ENCODE results near the gene GPHB5. TPM values are rescaled to one million over a fixed set of nuclear protein-coding genes. Genes with fewer than 3 reads are reported as not detected.
"Not testable (repeated sequence)": the region's sequence is repeated elsewhere in the genome, so short reads cannot be mapped to it uniquely, and the experiment has no call there.

The GPHB5 gene
- total RNA-seq, 1 donor from 2014 or later, result not detected

DNA sequence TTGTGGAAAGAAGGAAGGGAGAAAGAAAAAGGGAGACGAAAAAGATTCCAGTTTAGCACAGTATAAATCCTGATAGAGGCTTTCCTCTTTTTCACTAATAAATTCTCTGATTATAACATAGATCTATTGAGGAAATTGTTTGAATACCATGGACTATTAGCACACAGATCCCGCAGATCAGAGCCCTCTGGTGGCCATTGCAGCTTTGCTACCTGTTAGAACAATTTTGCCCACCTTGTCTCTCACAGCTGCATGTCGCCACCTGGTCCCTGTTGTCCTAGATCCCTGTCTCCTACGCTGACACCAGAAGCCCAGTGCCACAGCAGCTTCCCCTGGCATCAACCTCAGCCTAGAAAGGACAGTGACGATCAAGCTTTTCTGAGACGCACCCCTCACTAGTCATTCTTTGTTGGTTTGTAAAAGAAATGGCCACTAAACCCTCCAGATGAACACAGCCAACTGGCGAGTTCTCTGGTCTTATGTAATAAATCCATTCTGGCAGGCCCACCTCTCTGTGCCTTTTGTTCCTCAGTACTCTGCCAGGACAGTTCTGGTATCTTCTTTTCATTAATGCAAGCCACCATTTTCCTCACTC is 9.9 kb downstream of the GPHB5 start:
- Mint-ChIP-seq H3K36me3 (ENCODE audit: low read depth) (no peaks in the 10 kb centered on the region), H3K4me1 (ENCODE audit: low read depth) (no peaks in the 10 kb centered on the region), H3K27me3 (ENCODE audit: low read depth) (peaks cover 1% of the 10 kb centered on the region), H3K4me3 (ENCODE audit: low read depth) (no peak overlapping the region), H3K27ac (no peak overlapping the region), H3K9me3 (no peaks in the 10 kb centered on the region)
- intact Hi-C loops (cut with micrococcal nuclease), result no loop called here
- DNase-seq (ENCODE audit: low spot score), result no peak

DNA sequence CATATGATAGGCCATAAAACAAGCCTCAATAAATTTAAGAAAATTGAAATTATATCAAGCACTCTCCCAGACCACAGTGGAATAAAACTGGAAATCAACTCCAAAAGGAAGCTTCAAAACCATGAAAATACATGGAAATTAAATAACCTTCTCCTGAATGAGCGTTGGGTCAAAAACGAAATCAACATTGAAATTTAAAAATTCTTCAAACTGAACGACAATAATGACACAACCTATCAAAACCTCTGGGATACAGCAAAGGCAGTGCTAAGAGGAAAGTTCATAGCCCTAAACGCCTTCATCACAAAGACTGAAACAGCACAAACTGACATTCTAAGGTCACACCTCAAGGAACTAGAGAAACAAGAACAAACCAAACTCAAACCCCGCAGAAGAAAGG is 14.3 kb downstream of the GPHB5 start:
- H3K27me3 Mint-ChIP-seq (ENCODE audit: low read depth); H3K4me1 Mint-ChIP-seq (ENCODE audit: low read depth); intact Hi-C loops (cut with micrococcal nuclease); H3K27ac Mint-ChIP-seq; H3K36me3 Mint-ChIP-seq (ENCODE audit: low read depth); DNase-seq (ENCODE audit: low spot score); H3K4me3 Mint-ChIP-seq (ENCODE audit: low read depth); H3K9me3 Mint-ChIP-seq: not testable (repeated sequence)

DNA sequence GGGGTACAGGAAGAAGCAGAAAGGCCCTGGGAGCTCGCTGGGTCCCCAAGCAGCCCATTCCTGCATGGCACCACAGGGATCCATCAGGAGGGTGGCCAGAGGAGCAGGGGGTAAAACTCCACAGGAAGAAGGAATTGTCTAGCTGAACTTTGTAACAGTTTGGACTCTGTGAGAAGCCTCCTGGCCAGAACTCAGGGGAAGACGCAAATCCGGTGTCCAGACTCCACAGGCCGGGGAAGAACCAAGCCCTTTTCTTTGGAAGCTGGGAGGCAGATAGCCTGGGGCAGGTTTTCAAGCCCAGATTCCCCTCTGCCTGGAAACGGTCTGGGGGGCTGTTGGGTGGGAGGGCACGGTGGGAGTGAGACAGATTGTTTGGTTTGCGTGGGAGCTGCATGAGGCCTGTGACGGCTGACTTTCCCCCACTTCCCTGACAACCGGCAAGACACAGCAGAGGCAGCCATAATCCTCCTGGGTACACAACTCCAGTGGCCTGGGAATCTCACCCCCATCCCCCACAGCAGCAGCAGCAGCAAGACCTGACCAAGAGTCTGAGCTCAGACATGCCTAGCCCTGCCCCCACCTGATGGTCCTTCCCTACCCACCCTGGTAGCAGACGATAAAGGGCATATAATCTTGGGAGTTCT is 16.7 kb downstream of the GPHB5 start:
- Mint-ChIP-seq H3K36me3 (ENCODE audit: low read depth) (no peaks in the 10 kb centered on the region), H3K4me3 (ENCODE audit: low read depth) (no peak overlapping the region), H3K4me1 (ENCODE audit: low read depth) (no peaks in the 10 kb centered on the region), H3K9me3 (no peaks in the 10 kb centered on the region), H3K27me3 (ENCODE audit: low read depth) (peaks cover 2% of the 10 kb centered on the region), H3K27ac (no peak overlapping the region)
- DNase-seq (ENCODE audit: low spot score), result no peak
- intact Hi-C loops (cut with micrococcal nuclease), result no loop called here

DNA sequence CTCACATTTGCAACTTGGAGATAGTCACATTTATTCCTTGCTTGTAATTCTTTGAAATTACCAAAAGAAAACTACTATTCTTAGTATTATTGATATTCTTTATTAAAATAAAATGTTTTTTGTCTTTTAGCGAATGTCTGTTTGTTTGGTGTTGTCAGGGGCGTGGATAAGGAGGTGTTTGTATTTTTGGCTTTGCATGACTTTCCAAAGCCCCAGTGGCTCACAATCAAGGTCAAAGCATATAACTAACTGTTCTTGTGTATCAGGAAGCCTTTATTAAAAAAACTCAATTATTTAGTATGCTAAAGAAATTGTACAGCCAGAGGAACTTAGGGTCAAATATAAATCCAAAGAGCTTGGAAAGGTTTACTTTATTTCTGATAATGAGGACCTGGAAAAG is 17.9 kb downstream of the GPHB5 start:
- Mint-ChIP-seq H3K27me3 (ENCODE audit: low read depth) (peaks cover 4% of the 10 kb centered on the region), H3K27ac (no peak overlapping the region), H3K36me3 (ENCODE audit: low read depth) (no peaks in the 10 kb centered on the region), H3K9me3 (no peaks in the 10 kb centered on the region), H3K4me3 (ENCODE audit: low read depth) (no peak overlapping the region), H3K4me1 (ENCODE audit: low read depth) (peaks cover 3% of the 10 kb centered on the region)
- no peak for DNase-seq (ENCODE audit: low spot score)
- intact Hi-C loops (cut with micrococcal nuclease), result no loop called here

DNA sequence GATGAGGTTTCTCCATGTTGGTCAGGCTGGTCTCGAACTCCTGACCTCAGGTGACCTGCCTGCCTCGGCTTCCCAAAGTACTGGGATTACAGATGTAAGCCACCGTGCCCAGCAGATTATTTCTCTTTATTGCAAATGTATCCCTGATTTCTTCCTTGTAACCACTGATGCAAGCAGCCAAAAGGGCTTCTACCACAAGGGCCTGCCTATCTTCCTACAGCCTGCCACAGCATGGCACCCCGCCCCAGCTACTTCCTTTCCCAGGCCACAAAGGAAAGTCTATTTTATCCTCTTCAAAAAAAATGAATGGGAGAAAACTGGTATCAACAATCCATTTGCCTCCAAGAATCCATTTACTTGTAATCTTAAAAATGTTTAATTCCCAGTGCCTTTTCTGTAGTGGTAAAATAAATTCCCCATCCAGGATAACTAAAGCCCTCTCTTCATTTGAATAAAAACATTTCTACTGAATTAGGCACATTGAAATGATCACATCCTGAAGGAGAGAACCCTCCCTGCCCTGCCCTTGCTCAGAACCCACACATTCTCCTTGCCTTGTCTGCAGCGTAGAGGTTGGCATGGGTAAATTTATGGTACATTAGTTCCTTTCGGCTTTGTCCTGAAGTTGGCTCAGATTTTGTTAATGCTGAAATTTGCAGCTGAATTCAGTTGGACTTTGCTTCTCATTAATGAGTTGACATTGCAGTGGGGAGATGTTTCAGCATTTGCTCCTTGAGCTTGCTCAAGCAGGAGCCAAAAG is 19.2 kb downstream of the GPHB5 start:
- DNase-seq (ENCODE audit: low spot score), result no peak
- intact Hi-C loops (cut with micrococcal nuclease), result no loop called here
- Mint-ChIP-seq H3K36me3 (ENCODE audit: low read depth) (no peaks in the 10 kb centered on the region), H3K9me3 (no peaks in the 10 kb centered on the region), H3K4me3 (ENCODE audit: low read depth) (no peak overlapping the region), H3K27ac (no peak overlapping the region), H3K27me3 (ENCODE audit: low read depth) (peaks cover 4% of the 10 kb centered on the region), H3K4me1 (ENCODE audit: low read depth) (peaks cover 5% of the 10 kb centered on the region)

DNA sequence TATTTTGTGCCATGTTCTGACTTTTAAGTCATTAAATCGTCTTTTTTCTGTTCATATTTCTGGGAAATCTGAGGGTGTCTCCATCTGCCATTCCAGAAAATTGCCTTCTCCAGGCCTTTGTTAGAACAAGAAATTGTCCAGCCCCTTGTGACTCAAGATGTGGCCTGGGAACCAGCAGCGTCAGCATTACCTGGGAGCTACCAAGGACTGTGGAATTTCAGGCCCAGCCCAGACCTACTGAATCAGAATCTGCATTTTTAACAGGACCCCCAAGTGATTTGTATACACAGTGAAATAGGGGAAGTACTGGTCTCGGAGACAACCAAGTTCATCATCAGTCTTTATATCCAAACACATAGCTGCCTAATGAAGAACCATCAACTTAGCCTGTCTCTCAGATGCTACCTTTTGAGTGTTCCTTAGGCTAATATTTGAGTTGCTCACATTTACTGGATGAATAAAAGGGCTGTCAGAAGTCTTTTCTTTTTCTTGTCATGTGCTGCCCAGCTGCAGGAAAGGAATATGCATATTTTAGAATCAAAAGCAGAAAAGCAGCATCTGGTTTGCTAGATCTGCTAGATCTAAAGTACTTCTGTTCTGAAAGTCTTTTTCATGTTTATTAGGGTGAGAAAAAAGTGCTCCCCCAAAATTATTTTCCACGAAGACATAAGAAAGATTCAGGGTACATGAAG is 21.2 kb downstream of the GPHB5 start:
- intact Hi-C loops (cut with micrococcal nuclease), result no loop called here
- Mint-ChIP-seq H3K36me3 (ENCODE audit: low read depth) (no peaks in the 10 kb centered on the region), H3K4me3 (ENCODE audit: low read depth) (no peak overlapping the region)

DNA sequence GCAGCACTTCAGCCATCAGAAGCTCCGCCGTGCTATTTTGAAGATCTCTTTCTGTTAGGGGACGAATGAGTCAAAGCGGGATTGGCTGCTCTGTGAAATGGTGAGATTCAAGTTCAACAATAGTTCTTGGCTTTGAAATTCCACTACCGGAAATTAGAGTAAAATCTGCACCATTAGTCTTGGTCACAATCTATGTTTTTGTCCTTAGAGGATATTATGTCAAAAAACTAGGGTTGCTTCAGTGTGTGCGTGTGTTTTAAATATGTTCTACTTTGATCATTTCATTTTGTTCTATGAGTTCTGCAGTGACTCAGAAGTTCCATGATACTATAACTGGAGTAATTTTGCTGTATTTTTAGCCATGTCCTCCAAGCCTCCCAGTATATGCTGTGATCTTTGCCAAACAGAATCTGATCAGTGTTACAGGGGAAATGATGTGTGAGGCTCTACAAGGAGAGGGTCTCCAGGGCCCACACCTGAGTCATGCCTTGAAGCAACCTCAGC is 22.6 kb downstream of the GPHB5 start:
- H3K9me3 Mint-ChIP-seq, result no peaks in the 10 kb centered on the region
- intact Hi-C loops (cut with micrococcal nuclease), result no loop called here
- peaks cover 5% of the 10 kb centered on the region for H3K4me1 Mint-ChIP-seq (ENCODE audit: low read depth)
- H3K27ac Mint-ChIP-seq, result no peak overlapping the region
- H3K27me3 Mint-ChIP-seq (ENCODE audit: low read depth), result peaks cover 5% of the 10 kb centered on the region
- no peaks in the 10 kb centered on the region for H3K36me3 Mint-ChIP-seq (ENCODE audit: low read depth)
- no peak overlapping the region for H3K4me3 Mint-ChIP-seq (ENCODE audit: low read depth)
- DNase-seq (ENCODE audit: low spot score), result no peak

More for the DNA sequence above, 21.2 kb downstream of the GPHB5 start:
- Mint-ChIP-seq H3K9me3 (no peaks in the 10 kb centered on the region), H3K27ac (no peak overlapping the region), H3K27me3 (ENCODE audit: low read depth) (peaks cover 2% of the 10 kb centered on the region), H3K4me1 (ENCODE audit: low read depth) (peaks cover 5% of the 10 kb centered on the region)
- DNase-seq (ENCODE audit: low spot score), result no peak

DNA sequence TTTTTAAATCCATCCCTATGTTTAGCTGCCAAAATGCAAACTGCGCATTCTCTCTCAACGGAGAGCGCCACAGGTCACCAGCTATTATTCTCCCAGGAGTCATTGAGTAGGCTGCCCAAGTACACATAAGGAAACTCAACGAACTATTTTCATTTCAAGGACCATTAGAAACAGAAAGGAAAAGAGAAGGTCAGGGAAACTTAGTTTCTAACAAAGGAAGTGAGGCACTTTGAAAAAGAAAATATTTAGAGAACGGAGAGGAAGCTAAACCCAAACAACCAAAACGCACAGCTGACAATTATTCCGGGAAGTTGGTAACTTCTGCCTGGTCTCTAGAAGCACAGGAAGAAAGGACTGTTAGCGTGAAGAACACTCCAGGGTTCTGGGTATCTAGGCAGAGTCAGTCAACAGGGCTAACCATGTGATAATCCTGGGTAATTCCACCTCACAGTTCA is 23.5 kb downstream of the GPHB5 start:
- no peaks in the 10 kb centered on the region for H3K36me3 Mint-ChIP-seq (ENCODE audit: low read depth)
- H3K9me3 Mint-ChIP-seq, result no peaks in the 10 kb centered on the region
- peaks cover 5% of the 10 kb centered on the region for H3K4me1 Mint-ChIP-seq (ENCODE audit: low read depth)
- no peak overlapping the region for H3K27ac Mint-ChIP-seq
- H3K27me3 Mint-ChIP-seq (ENCODE audit: low read depth), result peaks cover 5% of the 10 kb centered on the region
- no peak for DNase-seq (ENCODE audit: low spot score)
- H3K4me3 Mint-ChIP-seq (ENCODE audit: low read depth), result no peak overlapping the region
- intact Hi-C loops (cut with micrococcal nuclease), result no loop called here

DNA sequence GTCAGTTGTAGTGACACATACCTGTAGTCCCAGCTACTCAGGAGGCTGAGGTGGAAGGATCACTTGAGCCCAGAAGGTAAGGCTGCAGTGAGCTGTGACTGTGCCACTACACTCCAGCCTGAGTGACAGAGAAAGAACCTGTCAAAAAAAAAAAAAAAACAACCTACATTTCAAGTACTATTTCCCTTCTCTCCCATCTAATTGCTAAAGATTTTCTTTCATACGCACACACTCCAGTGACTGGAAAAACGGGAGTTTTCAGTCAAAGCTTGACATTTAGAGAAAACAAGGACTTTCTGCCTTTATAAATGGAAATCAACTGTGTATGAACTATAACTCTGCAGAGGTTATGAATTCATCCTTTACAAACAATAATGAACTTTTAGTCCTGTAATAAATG is 25.9 kb downstream of the GPHB5 start:
- no peaks in the 10 kb centered on the region for H3K9me3 Mint-ChIP-seq
- H3K4me1 Mint-ChIP-seq (ENCODE audit: low read depth), result peaks cover 5% of the 10 kb centered on the region
- peaks cover 5% of the 10 kb centered on the region for H3K27me3 Mint-ChIP-seq (ENCODE audit: low read depth)
- H3K27ac Mint-ChIP-seq, result no peak overlapping the region
- no peak overlapping the region for H3K4me3 Mint-ChIP-seq (ENCODE audit: low read depth)
- intact Hi-C loops (cut with micrococcal nuclease), result no loop called here
- DNase-seq (ENCODE audit: low spot score), result no peak
- H3K36me3 Mint-ChIP-seq (ENCODE audit: low read depth), result no peaks in the 10 kb centered on the region

DNA sequence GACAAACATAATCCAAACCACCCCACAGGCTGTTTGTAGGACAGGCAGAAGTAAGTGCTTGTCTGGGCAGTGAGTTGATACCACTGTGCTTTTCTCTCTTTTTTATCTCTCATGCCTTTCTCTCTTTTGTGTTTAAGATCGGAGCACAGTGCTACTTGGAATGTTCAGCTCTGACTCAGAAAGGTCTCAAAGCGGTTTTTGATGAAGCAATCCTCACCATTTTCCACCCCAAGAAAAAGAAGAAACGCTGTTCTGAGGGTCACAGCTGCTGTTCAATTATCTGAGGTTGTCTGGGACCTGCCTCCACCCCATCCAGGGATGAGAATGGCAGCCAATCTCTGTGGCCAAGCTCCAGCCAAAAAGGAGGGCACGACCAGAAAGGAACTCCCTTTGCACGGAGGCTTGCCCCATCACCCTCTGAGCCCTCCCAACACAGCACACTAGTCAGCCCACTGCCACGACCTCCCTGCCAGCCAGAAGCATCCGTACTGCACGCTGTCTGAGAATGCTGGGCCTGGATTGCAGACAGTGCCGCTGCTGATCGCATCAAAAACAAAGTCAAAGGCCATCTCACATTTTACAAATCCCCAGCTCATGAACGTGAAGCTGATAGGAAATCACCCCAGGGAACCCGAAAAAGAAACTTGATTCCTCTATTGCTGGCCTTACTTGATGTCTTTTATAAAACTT is 27.8 kb downstream of the GPHB5 start:
- H3K4me3 Mint-ChIP-seq (ENCODE audit: low read depth), result no peak overlapping the region
- no peaks in the 10 kb centered on the region for H3K36me3 Mint-ChIP-seq (ENCODE audit: low read depth)
- intact Hi-C loops (cut with micrococcal nuclease), result no loop called here
- H3K9me3 Mint-ChIP-seq, result no peaks in the 10 kb centered on the region
- DNase-seq (ENCODE audit: low spot score), result no peak
- H3K27me3 Mint-ChIP-seq (ENCODE audit: low read depth), result peaks cover 4% of the 10 kb centered on the region
- no peak overlapping the region for H3K27ac Mint-ChIP-seq
- H3K4me1 Mint-ChIP-seq (ENCODE audit: low read depth), result peaks cover 3% of the 10 kb centered on the region

DNA sequence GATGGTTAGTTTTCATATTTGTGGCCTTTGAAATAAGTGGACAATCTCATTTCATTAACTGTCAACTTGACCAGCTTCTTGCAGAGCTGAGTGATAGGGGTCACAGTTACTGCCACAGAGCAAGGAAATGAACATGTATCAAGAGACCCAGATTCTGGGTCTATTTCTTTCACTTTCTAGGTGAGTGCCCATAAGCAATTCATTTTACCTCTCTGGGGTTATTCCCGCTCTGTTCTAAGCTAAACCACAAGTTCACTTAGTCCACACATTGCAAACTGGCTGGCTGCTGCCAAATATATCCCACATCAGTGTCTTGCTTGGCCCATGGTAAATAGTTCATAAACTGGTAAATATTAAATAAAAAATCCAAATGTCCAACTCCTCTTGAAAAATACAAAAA is 29.9 kb downstream of the GPHB5 start:
- no peaks in the 10 kb centered on the region for H3K36me3 Mint-ChIP-seq (ENCODE audit: low read depth)
- no peak overlapping the region for H3K4me3 Mint-ChIP-seq (ENCODE audit: low read depth)
- peaks cover 4% of the 10 kb centered on the region for H3K27me3 Mint-ChIP-seq (ENCODE audit: low read depth)
- no peaks in the 10 kb centered on the region for H3K9me3 Mint-ChIP-seq
- H3K27ac Mint-ChIP-seq, result no peak overlapping the region
- DNase-seq (ENCODE audit: low spot score), result no peak
- no peaks in the 10 kb centered on the region for H3K4me1 Mint-ChIP-seq (ENCODE audit: low read depth)
- intact Hi-C loops (cut with micrococcal nuclease), result no loop called here

DNA sequence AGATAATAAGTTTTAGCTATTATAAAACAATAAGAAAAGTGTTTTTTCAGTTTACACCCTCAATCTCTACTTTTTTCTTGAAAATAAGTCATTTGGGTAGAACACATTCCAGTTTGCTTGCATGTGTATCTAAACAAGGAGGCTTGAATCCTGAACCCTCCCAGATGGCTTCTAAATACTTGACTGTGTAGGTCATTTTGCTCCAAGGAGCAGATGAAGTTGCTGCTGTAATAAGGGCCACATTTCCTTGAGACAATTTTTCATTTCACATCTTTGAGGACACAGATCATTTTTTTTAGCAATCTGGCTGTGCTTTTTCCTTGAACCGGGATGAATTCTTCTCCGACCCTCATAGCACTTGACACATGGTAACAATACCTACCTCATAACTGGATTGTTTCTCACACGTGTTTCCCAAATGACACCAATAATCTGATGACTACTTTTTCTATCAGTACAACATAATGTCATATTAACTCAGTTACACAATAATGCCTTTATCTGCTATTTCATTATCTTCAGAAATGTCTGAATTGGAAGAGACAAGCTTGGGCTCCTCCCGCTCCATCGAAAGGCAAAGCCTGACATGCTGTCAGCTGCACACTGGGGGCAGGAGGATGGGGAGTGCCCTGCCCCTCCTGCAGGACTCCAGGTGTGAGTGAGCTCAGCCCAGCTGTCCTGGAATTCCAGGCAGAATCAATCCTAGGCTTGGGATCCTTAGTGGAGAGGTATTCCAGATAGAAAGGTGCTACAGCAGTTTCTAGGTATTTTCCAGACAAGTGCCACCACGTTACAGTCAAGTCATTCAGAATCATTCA is 30.9 kb downstream of the GPHB5 start:
- peaks cover 4% of the 10 kb centered on the region for H3K27me3 Mint-ChIP-seq (ENCODE audit: low read depth)
- no peaks in the 10 kb centered on the region for H3K4me1 Mint-ChIP-seq (ENCODE audit: low read depth)
- H3K36me3 Mint-ChIP-seq (ENCODE audit: low read depth), result no peaks in the 10 kb centered on the region
- no peak for DNase-seq (ENCODE audit: low spot score)
- intact Hi-C loops (cut with micrococcal nuclease), result no loop called here
- H3K4me3 Mint-ChIP-seq (ENCODE audit: low read depth), result no peak overlapping the region
- no peak overlapping the region for H3K27ac Mint-ChIP-seq
- no peaks in the 10 kb centered on the region for H3K9me3 Mint-ChIP-seq
